ENCODE data around the gene FAM131A.

GRCh38 chr3:184353546-184353941 is 16.1 kb downstream of the FAM131A start:
- TF ChIP-seq SP1 (IDR thresholded peaks at IDR 0.05) (no peak), TARDBP (IDR thresholded peaks at IDR 0.05) (no peak), FOXA1 (IDR thresholded peaks at IDR 0.05) (no peak)
